HepG2 (cell line): ENCODE results near the gene CUL4A. TPM values are rescaled to one million over a fixed set of nuclear protein-coding genes. Genes with fewer than 3 reads are reported as not detected.
A peak's percentile ranks its signal among the peaks of the same experiment; 100 is the strongest.

Experiments
- ASH2L ChIP-seq: fragments of 300-600, 200-600 bp; sonication (generic); IDR thresholded peaks from 2 replicates; pipeline ENCODE4 v1.7.0; 2017; ENCODE audit warnings: low read depth, mild to moderate bottlenecking, moderate library complexity, mixed read lengths, low read length; ENCODE audit not compliant: insufficient read length
- GATA4 ChIP-seq: sonication (generic); IDR thresholded peaks from 2 replicates; pipeline ENCODE4 v1.6.1; 2016; ENCODE audit warnings: antibody characterized with exemption, low read depth, borderline replicate concordance
- GATAD1 ChIP-seq: IDR thresholded peaks from 2 replicates; pipeline ENCODE4 v1.6.1; 2016; ENCODE audit warnings: missing genetic modification reagents, missing compliant biosample characterization
- IRF2 ChIP-seq: IDR thresholded peaks from 2 replicates; pipeline ENCODE4 v1.6.1; 2018; ENCODE audit warnings: missing genetic modification reagents, missing compliant biosample characterization
- KAT7 ChIP-seq: IDR thresholded peaks from 2 replicates; pipeline ENCODE4 v1.6.1; 2018; ENCODE audit warnings: borderline replicate concordance, missing compliant biosample characterization
- MYC ChIP-seq: sonication (generic); formaldehyde crosslinking; IDR thresholded peaks from 2 replicates; pipeline ENCODE4 v1.9.0; 2021; ENCODE audit warnings: missing genetic modification reagents, borderline replicate concordance
- NFIC ChIP-seq: IDR thresholded peaks from 2 replicates; pipeline ENCODE4 v1.6.1; 2012; ENCODE audit warnings: mild to moderate bottlenecking, low read length, inconsistent platforms
- SALL1 ChIP-seq: sonication (generic); formaldehyde crosslinking; IDR thresholded peaks from 2 replicates; pipeline ENCODE4 v1.8.0; 2022; ENCODE audit warnings: mild to moderate bottlenecking, missing genetic modification reagents
- SATB2 ChIP-seq: sonication (generic); formaldehyde crosslinking; IDR thresholded peaks from 2 replicates; pipeline ENCODE4 v1.5.0; 2020; ENCODE audit warnings: missing genetic modification reagents
- SMAD3 ChIP-seq: sonication (generic); formaldehyde crosslinking; IDR thresholded peaks from 2 replicates; pipeline ENCODE4 v1.4.0; 2020; ENCODE audit warnings: missing genetic modification reagents
- SRSF1 ChIP-seq: fragments of 200-400 bp; formaldehyde crosslinking; optimal IDR thresholded peaks from 2 replicates; pipeline ENCODE3; 2017; ENCODE audit warnings: mild to moderate bottlenecking, low read depth, low read length, moderate library complexity
- XRCC5 ChIP-seq: fragments of 200-400 bp; formaldehyde crosslinking; optimal IDR thresholded peaks from 2 replicates; pipeline ENCODE3; 2017; ENCODE audit warnings: mild to moderate bottlenecking, low read length
- ZBTB20 ChIP-seq: sonication (generic); formaldehyde crosslinking; IDR thresholded peaks from 2 replicates; pipeline ENCODE4 v1.8.1; 2023; ENCODE audit warnings: missing genetic modification reagents, low read depth, mild to moderate bottlenecking, borderline replicate concordance
- ZNF44 ChIP-seq: sonication (generic); formaldehyde crosslinking; IDR thresholded peaks from 2 replicates; pipeline ENCODE4 v1.5.1; 2020; ENCODE audit warnings: mild to moderate bottlenecking, missing genetic modification reagents
- ZNF446 ChIP-seq: sonication (generic); formaldehyde crosslinking; IDR thresholded peaks from 2 replicates; pipeline ENCODE4 v1.5.0; 2020; ENCODE audit warnings: mild to moderate bottlenecking, missing genetic modification reagents
- ZNF678 ChIP-seq: sonication (generic); formaldehyde crosslinking; IDR thresholded peaks from 2 replicates; pipeline ENCODE4 v1.4.0; 2020; ENCODE audit warnings: mild to moderate bottlenecking, missing genetic modification reagents
- ZNF772 ChIP-seq: sonication (generic); formaldehyde crosslinking; IDR thresholded peaks from 2 replicates; pipeline ENCODE4 v1.5.0; 2020; ENCODE audit warnings: mild to moderate bottlenecking, missing genetic modification reagents
- ZNF879 ChIP-seq: sonication (generic); formaldehyde crosslinking; IDR thresholded peaks from 2 replicates; pipeline ENCODE4 v1.8.1; 2023; ENCODE audit warnings: missing genetic modification reagents
- polyA plus RNA-seq, 8 experiments: library from polyadenylated mRNA; depleted of rRNA in 3 of 8; stranded (reverse) in 7 of 8; unstranded in 1 of 8; fragments of >200 nt; fragmentation: Illumina TruSeq in 4 of 8; extraction: Trizol in 4 of 8; gene quantifications; 2 replicates each; pipeline versions ENCODE4 v1.2.1 to v1.2.3, GENCODE V29; 2011 to 2016; ENCODE audit warnings: low read depth in 4 of 8, missing spikeins in 1 of 8, mixed read lengths in 1 of 8; ENCODE audit not compliant: insufficient read depth in 1 of 8
- total RNA-seq, 5 experiments: library from RNA; depleted of rRNA; stranded (reverse); fragments of >200 nt; fragmentation: Illumina TruSeq; extraction: Trizol; gene quantifications; 2 replicates each; pipeline ENCODE4 v1.2.3, GENCODE V29; 2016; ENCODE audit warnings: low read depth in 1 of 5
- TF ChIP-seq, protein P1 (sequence below): sonication (generic); formaldehyde crosslinking; IDR thresholded peaks from 2 replicates; pipeline ENCODE4 v1.4.0; 2020; ENCODE audit warnings: missing genetic modification reagents
- TF ChIP-seq, protein P2 (sequence below): sonication (generic); formaldehyde crosslinking; IDR thresholded peaks from 2 replicates; pipeline ENCODE4 v1.4.0; 2020; ENCODE audit warnings: missing genetic modification reagents
- TF ChIP-seq, protein P3 (sequence below): sonication (generic); formaldehyde crosslinking; IDR thresholded peaks from 2 replicates; pipeline ENCODE4 v1.4.0; 2020; ENCODE audit warnings: mild to moderate bottlenecking, low read depth, missing genetic modification reagents
- TF ChIP-seq, protein P4 (sequence below): IDR thresholded peaks from 2 replicates; pipeline ENCODE4 v1.6.1; 2018; ENCODE audit warnings: missing genetic modification reagents

Gene CUL4A
- total and polyA plus RNA-seq, 2 of the 13 experiments (the other 11 are each of a cell fraction or from before 2014, with no cell fraction given): 51.2 to 75.3 TPM

DNA sequence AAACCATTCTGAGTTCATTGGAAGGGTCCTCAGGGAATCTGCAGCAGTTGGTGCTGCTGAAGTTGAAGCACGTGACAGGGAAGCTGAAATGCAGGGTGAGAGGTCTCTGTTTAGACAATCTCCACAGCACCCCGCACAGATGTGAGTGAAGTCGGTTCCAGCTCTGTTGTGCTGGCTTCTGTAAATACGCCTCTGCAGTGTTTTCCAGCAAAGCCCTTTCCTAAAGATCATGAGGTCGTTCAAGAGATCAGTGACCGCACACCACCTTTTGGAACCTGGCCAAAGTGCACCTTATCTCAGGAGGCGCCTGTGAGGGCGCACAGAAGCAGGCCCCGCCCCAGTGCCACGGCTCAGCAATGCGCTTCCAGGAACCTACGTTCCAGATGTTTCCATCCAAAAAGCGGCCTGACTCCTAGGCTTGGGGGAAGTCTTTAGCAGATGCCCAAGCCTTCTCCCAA, 10.8 kb downstream of the CUL4A start (continued):
- TF ChIP-seq, protein P1, sequence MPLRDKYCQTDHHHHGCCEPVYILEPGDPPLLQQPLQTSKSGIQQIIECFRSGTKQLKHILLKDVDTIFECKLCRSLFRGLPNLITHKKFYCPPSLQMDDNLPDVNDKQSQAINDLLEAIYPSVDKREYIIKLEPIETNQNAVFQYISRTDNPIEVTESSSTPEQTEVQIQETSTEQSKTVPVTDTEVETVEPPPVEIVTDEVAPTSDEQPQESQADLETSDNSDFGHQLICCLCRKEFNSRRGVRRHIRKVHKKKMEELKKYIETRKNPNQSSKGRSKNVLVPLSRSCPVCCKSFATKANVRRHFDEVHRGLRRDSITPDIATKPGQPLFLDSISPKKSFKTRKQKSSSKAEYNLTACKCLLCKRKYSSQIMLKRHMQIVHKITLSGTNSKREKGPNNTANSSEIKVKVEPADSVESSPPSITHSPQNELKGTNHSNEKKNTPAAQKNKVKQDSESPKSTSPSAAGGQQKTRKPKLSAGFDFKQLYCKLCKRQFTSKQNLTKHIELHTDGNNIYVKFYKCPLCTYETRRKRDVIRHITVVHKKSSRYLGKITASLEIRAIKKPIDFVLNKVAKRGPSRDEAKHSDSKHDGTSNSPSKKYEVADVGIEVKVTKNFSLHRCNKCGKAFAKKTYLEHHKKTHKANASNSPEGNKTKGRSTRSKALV (CRISPR knock-in tag): peak; percentile 37; the same call in 1 of the 2 replicates
- TF ChIP-seq ZNF446 (CRISPR knock-in tag) (no peak), GATA4 (0 out of 2 replicates have a peak, but pooled peaks have one; percentile 25), ASH2L (peak; percentile 20), SATB2 (CRISPR knock-in tag) (no peak), SALL1 (CRISPR knock-in tag) (peak; percentile 90), SMAD3 (0 out of 2 replicates have a peak, but pooled peaks have one; percentile 54), IRF2 (CRISPR knock-in tag) (peak; percentile 34; the same call in 1 of the 2 replicates), ZNF678 (no peak), GATAD1 (no peak), ZNF772 (0 out of 2 replicates have a peak, but pooled peaks have one; percentile 44), ZBTB20 (CRISPR knock-in tag) (peak; percentile 69; the same call in 1 of the 2 replicates), XRCC5 (peak; percentile 34), ZNF879 (CRISPR knock-in tag) (no peak), NFIC (peak; percentile 94), KAT7 (CRISPR knock-in tag) (no peak), SRSF1 (no peak), MYC (peak; percentile 45; the same call in 1 of the 2 replicates), ZNF44 (CRISPR knock-in tag) (no peak)
- TF ChIP-seq, protein P2, sequence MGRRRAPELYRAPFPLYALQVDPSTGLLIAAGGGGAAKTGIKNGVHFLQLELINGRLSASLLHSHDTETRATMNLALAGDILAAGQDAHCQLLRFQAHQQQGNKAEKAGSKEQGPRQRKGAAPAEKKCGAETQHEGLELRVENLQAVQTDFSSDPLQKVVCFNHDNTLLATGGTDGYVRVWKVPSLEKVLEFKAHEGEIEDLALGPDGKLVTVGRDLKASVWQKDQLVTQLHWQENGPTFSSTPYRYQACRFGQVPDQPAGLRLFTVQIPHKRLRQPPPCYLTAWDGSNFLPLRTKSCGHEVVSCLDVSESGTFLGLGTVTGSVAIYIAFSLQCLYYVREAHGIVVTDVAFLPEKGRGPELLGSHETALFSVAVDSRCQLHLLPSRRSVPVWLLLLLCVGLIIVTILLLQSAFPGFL (CRISPR knock-in tag): no peak
- TF ChIP-seq, protein P3, sequence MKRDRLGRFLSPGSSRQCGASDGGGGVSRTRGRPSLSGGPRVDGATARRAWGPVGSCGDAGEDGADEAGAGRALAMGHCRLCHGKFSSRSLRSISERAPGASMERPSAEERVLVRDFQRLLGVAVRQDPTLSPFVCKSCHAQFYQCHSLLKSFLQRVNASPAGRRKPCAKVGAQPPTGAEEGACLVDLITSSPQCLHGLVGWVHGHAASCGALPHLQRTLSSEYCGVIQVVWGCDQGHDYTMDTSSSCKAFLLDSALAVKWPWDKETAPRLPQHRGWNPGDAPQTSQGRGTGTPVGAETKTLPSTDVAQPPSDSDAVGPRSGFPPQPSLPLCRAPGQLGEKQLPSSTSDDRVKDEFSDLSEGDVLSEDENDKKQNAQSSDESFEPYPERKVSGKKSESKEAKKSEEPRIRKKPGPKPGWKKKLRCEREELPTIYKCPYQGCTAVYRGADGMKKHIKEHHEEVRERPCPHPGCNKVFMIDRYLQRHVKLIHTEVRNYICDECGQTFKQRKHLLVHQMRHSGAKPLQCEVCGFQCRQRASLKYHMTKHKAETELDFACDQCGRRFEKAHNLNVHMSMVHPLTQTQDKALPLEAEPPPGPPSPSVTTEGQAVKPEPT (CRISPR knock-in tag): no peak
- TF ChIP-seq, protein P4, sequence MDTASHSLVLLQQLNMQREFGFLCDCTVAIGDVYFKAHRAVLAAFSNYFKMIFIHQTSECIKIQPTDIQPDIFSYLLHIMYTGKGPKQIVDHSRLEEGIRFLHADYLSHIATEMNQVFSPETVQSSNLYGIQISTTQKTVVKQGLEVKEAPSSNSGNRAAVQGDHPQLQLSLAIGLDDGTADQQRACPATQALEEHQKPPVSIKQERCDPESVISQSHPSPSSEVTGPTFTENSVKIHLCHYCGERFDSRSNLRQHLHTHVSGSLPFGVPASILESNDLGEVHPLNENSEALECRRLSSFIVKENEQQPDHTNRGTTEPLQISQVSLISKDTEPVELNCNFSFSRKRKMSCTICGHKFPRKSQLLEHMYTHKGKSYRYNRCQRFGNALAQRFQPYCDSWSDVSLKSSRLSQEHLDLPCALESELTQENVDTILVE (CRISPR knock-in tag): no peak
